ENCODE measurements around the gene FAAP20. TPM values are rescaled to one million over a fixed set of nuclear protein-coding genes. Genes with fewer than 3 reads are reported as not detected.
A peak's percentile ranks its signal among the peaks of the same experiment; 100 is the strongest.

Gene FAAP20
- total RNA-seq, 8 experiments from 2014 or later, result 8.9 to 50.6 (median 25.5) TPM

DNA sequence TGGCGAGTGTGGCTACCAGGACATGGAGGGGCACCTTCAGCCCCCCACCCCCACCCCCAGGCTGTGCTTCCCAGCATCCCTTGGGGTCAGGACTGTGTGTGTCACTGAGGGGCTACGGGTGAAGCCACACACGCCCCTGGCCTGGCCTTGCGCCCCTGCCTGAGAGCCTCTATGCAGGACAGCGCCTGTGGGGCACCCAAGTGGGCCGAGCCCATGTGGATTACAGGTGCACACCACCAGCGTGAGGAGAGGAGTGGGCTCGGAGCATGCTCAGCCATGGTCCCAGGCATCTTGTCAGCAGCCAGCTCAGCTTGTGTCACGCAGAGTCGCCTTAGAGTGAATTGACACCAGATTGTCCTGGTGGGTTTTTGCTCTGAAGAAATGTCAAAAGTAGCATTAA lies 27.9 kb downstream of the FAAP20 start:
- H3K4me1 ChIP-seq (replicated peaks in 1 of 2), result no peaks in the 10 kb centered on the region
- in situ Hi-C loops (cut with MboI; ENCODE audit: low pct_unique_long_range_greater_than_20kb in 2 of 9, low sequenced_read_pairs in 9 of 9, unreplicated experiment in 9 of 9), result no loop called here
- H3K27ac ChIP-seq, result no peak overlapping the region
- H3K4me3 ChIP-seq, result no peak overlapping the region
- 10 to 87% (median 83%) methylated on average over 2 to 7 of the region's 10 CpGs; no CpG with 5 or more reads in 6 of the 10 experiments for WGBS, 10 experiments
- peak in 3 of 8 experiments; percentile 14 to 31 (median 29) for ATAC-seq (replicated peaks in 6 of 8)

DNA sequence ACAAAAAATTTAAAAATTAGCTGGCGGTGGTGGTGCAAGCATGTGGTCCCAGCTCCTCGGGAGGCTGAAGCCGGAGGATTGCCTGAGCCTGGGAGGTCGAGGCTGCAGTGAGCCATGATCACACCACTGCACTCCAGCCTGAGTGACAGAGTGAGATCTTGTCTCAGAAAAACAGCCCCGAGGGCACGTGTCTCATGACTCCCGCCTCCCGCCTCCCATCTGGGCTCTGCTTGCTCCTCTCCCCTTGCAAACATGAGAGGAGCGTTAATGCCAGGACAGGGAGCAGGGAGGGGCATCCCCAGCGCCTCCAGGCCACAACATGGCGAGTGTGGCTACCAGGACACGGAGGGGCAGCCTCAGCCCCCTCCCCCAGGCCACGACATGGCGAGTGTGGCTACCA lies 28.3 kb downstream of the FAAP20 start:
- 55 to 88% (median 81%) methylated on average over 1 to 6 of the region's 14 CpGs; no CpG with 5 or more reads in 6 of the 10 experiments for WGBS, 10 experiments
- no peak overlapping the region for H3K27ac ChIP-seq
- ATAC-seq (replicated peaks in 6 of 8), result peak in 6 of 8 experiments; percentile 33 to 75 (median 49)
- H3K4me1 ChIP-seq (replicated peaks in 1 of 2), result peaks cover 0 to under 1% of the 10 kb centered on the region in 2 donors
- no peak overlapping the region for H3K4me3 ChIP-seq
- in situ Hi-C loops (cut with MboI; ENCODE audit: low pct_unique_long_range_greater_than_20kb in 2 of 9, low sequenced_read_pairs in 9 of 9, unreplicated experiment in 9 of 9), result no loop called here

DNA sequence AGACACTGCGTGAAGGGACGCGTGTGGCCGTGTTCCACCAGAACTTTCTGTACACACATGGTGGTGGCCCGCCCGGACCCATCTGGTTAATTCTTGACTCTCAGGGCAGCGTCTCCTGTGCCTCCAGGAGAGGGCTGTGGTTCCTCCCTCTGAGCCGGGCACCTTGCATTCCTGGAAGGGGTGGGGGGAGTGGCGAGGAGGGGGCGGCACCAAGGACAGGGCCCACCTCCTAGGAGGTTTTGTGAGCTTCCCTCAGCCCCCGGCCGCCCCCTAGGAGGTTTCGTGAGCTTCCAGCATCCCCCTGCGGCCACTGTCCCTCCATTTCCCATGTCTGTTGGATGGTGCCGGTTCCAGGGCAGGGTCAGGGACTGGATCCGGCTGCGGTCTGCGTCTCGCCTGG lies 28.9 kb downstream of the FAAP20 start:
- Histone ChIP-seq H3K4me1 (replicated peaks in 1 of 2) (peaks cover 0 to 4% of the 10 kb centered on the region in 2 donors), H3K27ac (no peak overlapping the region), H3K4me3 (no peak overlapping the region)
- WGBS, 10 experiments, result 86 to 100% (median 90%) methylated on average over 1 to 7 of the region's 19 CpGs; no CpG with 5 or more reads in 5 of the 10 experiments
- ATAC-seq (replicated peaks in 6 of 8), result no peak
- in situ Hi-C loops (cut with MboI; ENCODE audit: low pct_unique_long_range_greater_than_20kb in 2 of 9, low sequenced_read_pairs in 9 of 9, unreplicated experiment in 9 of 9), result no loop called here

DNA sequence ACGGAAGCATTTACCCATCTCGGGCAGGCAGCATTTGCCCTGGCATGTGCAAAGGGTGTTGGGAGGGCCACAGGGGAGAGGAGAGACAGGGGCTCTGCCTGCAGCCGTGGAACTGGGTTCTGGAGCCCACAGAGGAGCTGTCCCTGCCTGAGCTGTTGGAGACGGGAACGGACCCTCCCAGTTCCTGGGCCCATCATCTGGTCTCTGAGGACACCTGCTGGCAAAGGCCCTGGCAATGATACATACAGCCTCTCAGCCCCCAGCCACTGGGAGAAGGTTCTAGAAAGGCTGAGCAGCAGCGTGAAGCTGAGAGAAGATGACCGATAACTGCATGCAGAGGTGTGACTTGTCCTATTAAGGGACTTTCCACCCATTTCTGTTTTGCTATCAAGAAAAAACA lies 31.4 kb downstream of the FAAP20 start:
- 19 to 100% (median 95%) methylated on average over 1 to 7 of the region's 7 CpGs; no CpG with 5 or more reads in 4 of the 10 experiments for WGBS, 10 experiments
- Histone ChIP-seq H3K4me1 (replicated peaks in 1 of 2) (peaks cover 0 to 9% of the 10 kb centered on the region in 2 donors), H3K4me3 (no peak overlapping the region), H3K27ac (no peak overlapping the region)
- in situ Hi-C loops (cut with MboI; ENCODE audit: low pct_unique_long_range_greater_than_20kb in 2 of 9, low sequenced_read_pairs in 9 of 9, unreplicated experiment in 9 of 9), result no loop called here
- ATAC-seq (replicated peaks in 6 of 8), result peak in 2 of 8 experiments; percentile 38 to 56

DNA sequence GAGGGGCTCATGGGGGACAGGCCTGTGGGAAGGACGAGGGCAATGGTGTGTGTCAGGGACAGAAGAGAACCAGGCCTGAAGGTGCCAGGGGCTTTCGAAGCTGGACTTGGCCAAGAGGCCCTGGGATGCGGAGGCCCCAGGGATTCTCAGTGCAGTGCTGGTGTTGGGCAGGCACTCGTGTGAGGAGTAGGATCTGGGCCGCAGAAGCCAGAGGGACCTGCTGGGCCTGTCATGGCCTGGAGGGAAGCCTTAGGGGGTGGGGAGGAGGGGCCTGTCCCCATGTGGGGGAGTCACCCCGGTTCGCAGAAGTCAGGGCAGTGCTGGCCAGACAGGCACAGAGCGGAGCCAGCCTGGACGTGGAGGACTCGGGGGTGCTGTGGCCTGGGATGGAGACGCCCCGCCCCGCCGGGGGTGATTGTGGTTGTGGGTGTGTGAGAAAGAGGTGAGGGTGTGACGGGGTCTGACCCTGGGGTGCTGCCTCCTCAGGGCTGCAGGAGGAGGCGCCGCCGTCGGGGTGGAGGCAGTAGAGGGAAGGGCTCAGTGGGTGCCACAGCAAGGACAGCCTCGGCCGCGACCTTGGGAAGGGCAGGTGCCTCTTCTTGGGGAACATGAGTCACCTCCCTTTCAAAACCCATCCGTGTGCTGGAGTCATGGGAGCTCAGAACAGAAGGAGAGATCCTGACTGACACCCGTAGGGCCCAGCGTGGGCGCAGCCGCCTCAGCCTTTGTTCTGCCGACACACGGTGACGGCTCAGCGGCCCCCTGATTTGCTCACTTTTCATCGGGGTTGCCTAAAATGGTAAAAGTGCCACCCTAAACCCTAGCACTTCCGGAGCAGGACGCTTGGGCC lies 33.9 kb downstream of the FAAP20 start:
- no peak overlapping the region for H3K4me3 ChIP-seq
- H3K4me1 ChIP-seq (replicated peaks in 1 of 2), result peaks cover 0 to 9% of the 10 kb centered on the region in 2 donors
- 78 to 93% (median 85%) methylated on average over 3 to 18 of the region's 34 CpGs; no CpG with 5 or more reads in 5 of the 10 experiments for WGBS, 10 experiments
- peak in 4 of 8 experiments; percentile 52 to 70 (median 64) for ATAC-seq (replicated peaks in 6 of 8)
- in situ Hi-C loops (cut with MboI; ENCODE audit: low pct_unique_long_range_greater_than_20kb in 2 of 9, low sequenced_read_pairs in 9 of 9, unreplicated experiment in 9 of 9), result no loop called here
- H3K27ac ChIP-seq, result no peak overlapping the region

DNA sequence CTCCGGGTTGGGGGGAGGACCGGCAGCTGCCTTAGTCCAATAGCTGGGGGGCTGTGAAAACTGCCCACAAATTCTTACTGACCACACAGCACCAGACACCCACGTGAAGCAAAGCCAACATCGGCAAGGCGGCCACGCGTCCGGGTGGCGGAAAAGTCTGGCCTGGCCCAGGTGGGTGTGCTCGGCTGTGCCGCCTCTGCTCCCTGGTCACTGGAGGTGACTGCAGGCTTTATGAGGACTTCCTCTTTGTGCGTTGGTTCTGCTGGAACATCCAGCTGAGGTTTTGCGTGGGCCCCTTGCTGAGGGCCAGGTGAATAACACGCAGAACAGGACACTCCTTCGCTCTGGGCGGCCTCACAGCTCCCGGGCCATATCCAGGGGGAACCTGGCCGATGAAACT lies 35.4 kb downstream of the FAAP20 start:
- Histone ChIP-seq H3K27ac (no peak overlapping the region), H3K4me3 (no peak overlapping the region), H3K4me1 (replicated peaks in 1 of 2) (peaks cover 0 to 9% of the 10 kb centered on the region in 2 donors)
- in situ Hi-C loops (cut with MboI; ENCODE audit: low pct_unique_long_range_greater_than_20kb in 2 of 9, low sequenced_read_pairs in 9 of 9, unreplicated experiment in 9 of 9), result no loop called here
- ATAC-seq (replicated peaks in 6 of 8), result no peak
- 30 to 100% (median 92%) methylated on average over 2 to 9 of the region's 18 CpGs; no CpG with 5 or more reads in 3 of the 10 experiments for WGBS, 10 experiments

DNA sequence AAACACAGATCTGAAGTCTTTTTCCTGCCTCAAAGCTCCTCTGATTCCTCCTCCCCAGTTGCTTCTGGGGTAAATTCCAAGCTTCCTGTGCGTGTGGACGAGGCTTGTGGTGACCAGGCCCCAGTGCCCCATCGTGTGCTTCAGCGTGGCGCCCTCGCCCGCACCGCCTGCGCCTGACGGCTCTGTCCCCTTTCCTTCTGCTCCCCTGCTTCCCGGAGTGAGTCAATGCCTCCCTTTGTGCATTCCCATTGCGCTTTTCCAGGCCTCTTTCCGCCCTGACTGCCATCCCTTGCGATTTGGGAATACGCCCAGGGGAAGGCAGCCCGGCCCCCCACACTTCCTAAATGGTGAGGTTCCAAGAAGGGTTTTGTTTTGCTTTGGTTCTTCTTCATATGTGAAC lies 36.3 kb downstream of the FAAP20 start:
- H3K27ac ChIP-seq, result no peak overlapping the region
- 30 to 93% (median 78%) methylated on average over 2 to 15 of the region's 16 CpGs; no CpG with 5 or more reads in 3 of the 10 experiments for WGBS, 10 experiments
- no peak for ATAC-seq (replicated peaks in 6 of 8)
- peaks cover 0 to 9% of the 10 kb centered on the region in 2 donors for H3K4me1 ChIP-seq (replicated peaks in 1 of 2)
- in situ Hi-C loops (cut with MboI; ENCODE audit: low pct_unique_long_range_greater_than_20kb in 2 of 9, low sequenced_read_pairs in 9 of 9, unreplicated experiment in 9 of 9), result no loop called here
- H3K4me3 ChIP-seq, result no peak overlapping the region

DNA sequence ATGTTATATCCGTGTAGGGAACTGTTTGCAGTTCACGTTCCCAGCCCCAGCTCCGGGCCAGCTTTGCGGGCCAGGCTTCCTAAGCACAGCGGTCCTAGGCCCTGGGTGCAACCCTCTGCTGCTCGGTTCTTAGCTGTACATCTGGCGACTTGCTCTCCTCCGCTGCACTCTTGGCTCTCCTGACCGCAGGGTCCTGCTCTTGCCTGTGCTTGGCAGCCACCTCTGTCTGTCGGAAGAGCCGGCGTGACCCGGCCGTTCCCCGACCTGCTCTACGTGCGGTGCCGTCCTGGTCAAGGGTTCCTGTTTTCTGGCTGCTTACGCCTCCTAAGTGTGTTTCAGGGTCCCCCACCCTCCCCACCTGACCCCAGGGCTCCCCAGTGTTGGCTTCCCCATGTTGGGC lies 36.7 kb downstream of the FAAP20 start:
- 62 to 100% (median 96%) methylated on average over 1 to 10 of the region's 19 CpGs; no CpG with 5 or more reads in 5 of the 10 experiments for WGBS, 10 experiments
- ATAC-seq (replicated peaks in 6 of 8), result no peak
- in situ Hi-C loops (cut with MboI; ENCODE audit: low pct_unique_long_range_greater_than_20kb in 2 of 9, low sequenced_read_pairs in 9 of 9, unreplicated experiment in 9 of 9), result no loop called here

DNA sequence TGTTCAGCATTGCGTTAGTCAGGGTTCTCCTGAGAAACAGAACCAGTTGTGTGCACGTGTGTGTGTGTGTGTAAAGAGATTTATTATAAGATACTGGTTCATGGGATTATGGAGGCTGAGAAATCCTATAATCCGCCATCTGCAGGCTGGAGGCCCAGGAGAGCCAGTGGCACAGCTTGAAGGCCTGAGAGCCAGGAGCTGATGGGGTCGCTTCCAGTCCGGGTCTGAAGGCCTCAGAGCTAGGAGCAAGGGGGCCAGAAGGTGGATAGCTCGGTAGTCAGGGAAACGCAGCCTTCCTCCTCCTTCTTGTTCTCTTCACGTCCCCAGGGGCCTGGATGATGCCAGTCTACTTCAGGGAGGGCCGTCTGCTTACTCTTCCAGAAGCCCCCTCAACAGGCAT lies 37.7 kb downstream of the FAAP20 start:
- Histone ChIP-seq H3K4me3 (no peak overlapping the region), H3K27ac (no peak overlapping the region), H3K4me1 (replicated peaks in 1 of 2) (peaks cover 0 to 9% of the 10 kb centered on the region in 2 donors)
- in situ Hi-C loops (cut with MboI; ENCODE audit: low pct_unique_long_range_greater_than_20kb in 2 of 9, low sequenced_read_pairs in 9 of 9, unreplicated experiment in 9 of 9), result no loop called here
- no peak for ATAC-seq (replicated peaks in 6 of 8)
- 0 to 88% (median 72%) methylated on average over 1 to 8 of the region's 9 CpGs; no CpG with 5 or more reads in 2 of the 10 experiments for WGBS, 10 experiments

More for the DNA sequence above, 36.7 kb downstream of the FAAP20 start:
- no peak overlapping the region for H3K27ac ChIP-seq
- H3K4me1 ChIP-seq (replicated peaks in 1 of 2), result peaks cover 0 to 9% of the 10 kb centered on the region in 2 donors
- no peak overlapping the region for H3K4me3 ChIP-seq

DNA sequence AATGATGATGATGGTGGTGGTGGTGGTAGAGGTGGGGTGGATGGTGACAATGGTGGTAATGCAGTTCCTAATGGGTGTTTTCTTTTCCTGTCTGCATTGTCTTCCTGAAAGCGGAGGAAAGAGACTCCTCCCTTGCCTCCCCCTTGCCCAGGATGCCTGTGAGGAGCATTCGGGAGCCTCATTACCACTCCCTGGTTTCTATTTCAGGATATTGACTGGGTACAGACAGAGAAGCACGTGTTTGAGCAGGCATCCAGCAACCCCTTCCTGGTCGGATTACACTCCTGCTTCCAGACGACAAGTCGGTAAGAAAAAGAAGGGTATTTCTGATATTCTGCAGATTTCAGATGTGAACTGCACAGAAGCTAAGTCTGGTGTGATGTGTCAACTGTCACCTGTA lies 38.8 kb downstream of the FAAP20 start:
- Histone ChIP-seq H3K4me3 (no peak overlapping the region), H3K27ac (no peak overlapping the region), H3K4me1 (replicated peaks in 1 of 2) (peaks cover 0 to 5% of the 10 kb centered on the region in 2 donors)
- in situ Hi-C loops (cut with MboI; ENCODE audit: low pct_unique_long_range_greater_than_20kb in 2 of 9, low sequenced_read_pairs in 9 of 9, unreplicated experiment in 9 of 9), result no loop called here
- 0 to 100% (median 84%) methylated on average over 1 to 6 of the region's 6 CpGs; no CpG with 5 or more reads in 3 of the 10 experiments for WGBS, 10 experiments
- ATAC-seq (replicated peaks in 6 of 8), result no peak

DNA sequence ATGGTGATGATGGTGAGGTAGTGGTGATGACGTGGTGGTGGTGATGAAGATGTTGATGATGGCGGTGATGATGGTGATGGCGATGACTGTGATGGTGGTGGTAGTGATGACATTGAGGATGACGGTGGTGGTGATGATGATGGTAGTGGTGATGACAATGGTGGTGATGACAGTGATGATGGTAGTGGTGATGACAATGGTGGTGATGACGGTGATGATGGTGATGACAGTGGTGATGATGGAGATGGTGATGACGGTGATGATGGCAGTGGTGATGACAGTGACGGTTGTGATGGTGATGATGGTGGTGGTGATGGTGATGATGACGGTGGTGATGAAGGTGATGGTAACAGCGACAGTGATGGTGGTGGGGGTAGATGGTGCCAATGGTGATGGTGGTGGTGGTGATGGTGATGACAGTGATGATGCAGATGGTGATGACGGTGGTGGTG lies 39.4 kb downstream of the FAAP20 start:
- Histone ChIP-seq H3K4me1 (replicated peaks in 1 of 2) (peaks cover 0 to under 1% of the 10 kb centered on the region in 2 donors), H3K27ac (no peak overlapping the region), H3K4me3 (no peak overlapping the region)
- WGBS, 10 experiments, result 64 to 100% (median 92%) methylated on average over 3 to 10 of the region's 10 CpGs
- in situ Hi-C loops (cut with MboI; ENCODE audit: low pct_unique_long_range_greater_than_20kb in 2 of 9, low sequenced_read_pairs in 9 of 9, unreplicated experiment in 9 of 9), result no loop called here
- no peak for ATAC-seq (replicated peaks in 6 of 8)

DNA sequence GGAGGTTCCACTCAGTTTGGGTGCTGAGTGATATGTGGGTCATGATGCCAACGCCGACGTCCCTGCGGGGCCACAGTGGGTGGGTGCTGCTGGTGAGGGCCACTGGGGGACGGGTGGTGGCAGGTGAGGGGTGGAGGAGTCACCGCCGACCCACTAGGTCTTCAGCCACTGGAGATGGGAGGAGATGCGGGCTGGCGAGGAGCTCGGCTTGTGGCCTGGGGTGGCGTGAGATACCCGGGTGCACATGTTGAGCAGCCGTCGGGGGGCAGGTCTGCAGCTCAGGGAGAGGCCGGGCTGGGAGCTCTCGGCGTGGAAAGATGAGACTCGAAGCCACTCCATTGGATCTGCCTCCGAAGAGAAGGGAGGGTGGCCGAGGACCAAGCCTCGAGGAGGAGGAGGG lies 40.5 kb downstream of the FAAP20 start:
- no peak overlapping the region for H3K27ac ChIP-seq
- no peak for ATAC-seq (replicated peaks in 6 of 8)
- H3K4me1 ChIP-seq (replicated peaks in 1 of 2), result no peaks in the 10 kb centered on the region
- WGBS, 10 experiments, result 52 to 100% (median 87%) methylated on average over 1 to 11 of the region's 21 CpGs; no CpG with 5 or more reads in 4 of the 10 experiments
- in situ Hi-C loops (cut with MboI; ENCODE audit: low pct_unique_long_range_greater_than_20kb in 2 of 9, low sequenced_read_pairs in 9 of 9, unreplicated experiment in 9 of 9), result no loop called here
- H3K4me3 ChIP-seq, result no peak overlapping the region

DNA sequence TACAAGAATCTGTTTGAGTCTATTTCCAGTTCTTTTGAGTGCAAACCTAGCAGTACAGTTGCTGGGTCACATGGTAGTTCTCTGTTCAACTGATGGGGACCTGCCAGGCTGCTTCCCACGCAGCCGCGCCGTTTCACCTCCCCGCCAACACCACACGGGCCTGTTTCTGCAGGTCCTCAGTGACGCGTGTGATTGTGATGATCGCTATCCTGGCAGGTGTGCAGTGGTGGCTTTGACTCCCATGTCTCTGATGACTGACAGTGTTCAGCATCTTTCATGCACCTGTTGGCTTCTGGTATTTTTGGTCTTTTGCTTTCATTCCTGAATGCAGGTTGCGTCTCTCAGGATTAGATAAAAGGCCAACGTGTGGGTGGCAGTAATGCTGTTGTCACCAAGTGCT lies 41.6 kb downstream of the FAAP20 start:
- no peak for ATAC-seq (replicated peaks in 6 of 8)
- H3K27ac ChIP-seq, result no peak overlapping the region
- WGBS, 10 experiments, result 80 to 100% (median 90%) methylated on average over 1 to 10 of the region's 11 CpGs; no CpG with 5 or more reads in 6 of the 10 experiments
- in situ Hi-C loops (cut with MboI; ENCODE audit: low pct_unique_long_range_greater_than_20kb in 2 of 9, low sequenced_read_pairs in 9 of 9, unreplicated experiment in 9 of 9), result no loop called here
- H3K4me3 ChIP-seq, result no peak overlapping the region
- no peaks in the 10 kb centered on the region for H3K4me1 ChIP-seq (replicated peaks in 1 of 2)

Data from motor neuron (in vitro differentiated cells).